ENCODE measurements around the gene HOXB9.

The HOXB9 gene

GRCh38 chr17:48593840-48594537, 32.2 kb downstream of the HOXB9 start:
- TF ChIP-seq EZH2 (IDR thresholded peaks at IDR 0.05; ENCODE audit: borderline replicate concordance, low read length) (no peak), CTCF (IDR thresholded peaks at IDR 0.05; ENCODE audit: low read length) (peak; percentile 77)
- no peaks in the 10 kb centered on the region for H3K9me2 ChIP-seq (ENCODE audit: low read depth, low read length)
- H4K20me1 ChIP-seq (ENCODE audit: insufficient read depth, low read length): no peaks in the 10 kb centered on the region
- H3K79me2 ChIP-seq (ENCODE audit: insufficient read depth, low read length): no peaks in the 10 kb centered on the region
- H3K4me2 ChIP-seq (ENCODE audit: low read length): no peak overlapping the region
- no peaks in the 10 kb centered on the region for H3K4me1 ChIP-seq (ENCODE audit: insufficient read depth, low read length, severe bottlenecking)
- H3K9me3 ChIP-seq (ENCODE audit: low read length): no peaks in the 10 kb centered on the region
- no peaks in the 10 kb centered on the region for H3K36me3 ChIP-seq (ENCODE audit: insufficient read depth, low read length)
- H3F3A ChIP-seq (ENCODE audit: insufficient read depth, low read length): no peaks in the 10 kb centered on the region
- no peaks in the 10 kb centered on the region for H3K27me3 ChIP-seq (ENCODE audit: insufficient read depth, low read length)
- no peak overlapping the region for H3K9ac ChIP-seq (ENCODE audit: low read length)
- no peak overlapping the region for H3K4me3 ChIP-seq (ENCODE audit: low read depth, low read length, poor library complexity, severe bottlenecking)
- H2AFZ ChIP-seq (ENCODE audit: low read length): no peak overlapping the region
- H3K27ac ChIP-seq (ENCODE audit: low read depth, low read length, poor library complexity, severe bottlenecking): no peak overlapping the region

- Histone ChIP-seq H3K4me3 (ENCODE audit: low read depth, low read length, poor library complexity, severe bottlenecking) (no peak within 1 kb of the TSS), H3K27ac (ENCODE audit: low read depth, low read length, poor library complexity, severe bottlenecking) (no peak within 1 kb of the TSS), H3K4me2 (ENCODE audit: low read length) (no peak within 1 kb of the TSS), H3K4me1 (ENCODE audit: insufficient read depth, low read length, severe bottlenecking) (no peaks in the 10 kb centered on the region), H3K36me3 (ENCODE audit: insufficient read depth, low read length) (no peaks in the 10 kb centered on the region), H3K9me2 (ENCODE audit: low read depth, low read length) (no peaks in the 10 kb centered on the region), H3K9me3 (ENCODE audit: low read length) (no peaks in the 10 kb centered on the region), H3K9ac (ENCODE audit: low read length) (no peak within 1 kb of the TSS), H3K27me3 (ENCODE audit: insufficient read depth, low read length) (no peaks in the 10 kb centered on the region), H2AFZ (ENCODE audit: low read length) (no peak within 1 kb of the TSS), H3K79me2 (ENCODE audit: insufficient read depth, low read length) (no peaks in the 10 kb centered on the region), H4K20me1 (ENCODE audit: insufficient read depth, low read length) (no peaks in the 10 kb centered on the region), H3F3A (ENCODE audit: insufficient read depth, low read length) (no peaks in the 10 kb centered on the region)
- TF ChIP-seq EZH2 (IDR thresholded peaks at IDR 0.05; ENCODE audit: borderline replicate concordance, low read length) (no peak), CTCF (IDR thresholded peaks at IDR 0.05; ENCODE audit: low read length) (no peak)
These were observed 32.9 kb downstream of the HOXB9 start, which contains the start of gene HOXB5 for GRCh38 chr17:48593126-48593829. Gene HOXB5 (minus strand): TSS chr17:48593779. CDS start chr17:48593682, 97 bp downstream.

- Histone ChIP-seq H2AFZ (ENCODE audit: low read length) (no peak overlapping the region), H3K4me2 (ENCODE audit: low read length) (no peak overlapping the region), H3K79me2 (ENCODE audit: insufficient read depth, low read length) (no peaks in the 10 kb centered on the region), H3F3A (ENCODE audit: insufficient read depth, low read length) (no peaks in the 10 kb centered on the region), H3K4me3 (ENCODE audit: low read depth, low read length, poor library complexity, severe bottlenecking) (no peak overlapping the region), H3K9ac (ENCODE audit: low read length) (no peak overlapping the region), H3K36me3 (ENCODE audit: insufficient read depth, low read length) (no peaks in the 10 kb centered on the region), H4K20me1 (ENCODE audit: insufficient read depth, low read length) (no peaks in the 10 kb centered on the region), H3K9me2 (ENCODE audit: low read depth, low read length) (no peaks in the 10 kb centered on the region), H3K4me1 (ENCODE audit: insufficient read depth, low read length, severe bottlenecking) (no peaks in the 10 kb centered on the region), H3K27me3 (ENCODE audit: insufficient read depth, low read length) (no peaks in the 10 kb centered on the region), H3K27ac (ENCODE audit: low read depth, low read length, poor library complexity, severe bottlenecking) (no peak overlapping the region), H3K9me3 (ENCODE audit: low read length) (no peaks in the 10 kb centered on the region)
- TF ChIP-seq EZH2 (IDR thresholded peaks at IDR 0.05; ENCODE audit: borderline replicate concordance, low read length) (no peak), CTCF (IDR thresholded peaks at IDR 0.05; ENCODE audit: low read length) (no peak)
These were observed 33.6 kb downstream of the HOXB9 start for GRCh38 chr17:48592577-48592976.

Measured in OCI-LY1 (cell line).